Measurements from ENCODE around the gene CFAP52. TPM values are rescaled to one million over a fixed set of nuclear protein-coding genes. Genes with fewer than 3 reads are reported as not detected.

CFAP52 gene
- total RNA-seq, 1 experiment from 2014 or later = not detected

DNA sequence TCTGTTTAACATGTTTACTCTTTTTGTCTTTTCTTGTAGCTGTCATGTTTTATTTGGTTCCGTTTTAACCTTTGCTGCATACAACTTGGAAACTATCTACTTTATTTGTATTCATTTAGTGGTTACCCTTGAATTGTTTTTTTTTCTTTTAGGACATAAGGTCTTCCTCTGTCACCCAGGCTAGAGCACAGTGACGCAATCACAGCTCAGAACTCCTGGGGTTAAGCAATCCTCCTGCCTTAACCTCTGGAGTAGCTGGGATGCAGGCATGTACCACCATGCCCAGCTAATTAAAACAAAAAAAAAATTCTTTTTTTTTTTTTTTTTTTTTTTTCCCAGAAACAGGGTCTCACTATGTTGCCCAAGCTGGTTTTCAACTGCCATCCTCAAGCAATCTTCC is 39.0 kb downstream of the CFAP52 start:
- Histone ChIP-seq H4K20me1 (ENCODE audit: insufficient read depth) (no peaks in the 10 kb centered on the region), H3K36me3 (ENCODE audit: low read depth) (no peaks in the 10 kb centered on the region), H3K4me3 (no peak overlapping the region), H3F3A (ENCODE audit: insufficient read depth, low read depth) (no peaks in the 10 kb centered on the region), H3K9me3 (ENCODE audit: insufficient read depth, low read depth) (no peaks in the 10 kb centered on the region), H2AFZ (no peak overlapping the region), H3K4me2 (no peak overlapping the region), H3K27me3 (ENCODE audit: insufficient read depth, low read depth) (no peaks in the 10 kb centered on the region), H3K4me1 (replicated peaks; ENCODE audit: insufficient read depth) (no peaks in the 10 kb centered on the region), H3K27ac (no peak overlapping the region), H3K9me2 (ENCODE audit: insufficient read depth) (no peaks in the 10 kb centered on the region), H3K79me2 (ENCODE audit: low read depth) (no peaks in the 10 kb centered on the region)
- TF ChIP-seq, protein P1, sequence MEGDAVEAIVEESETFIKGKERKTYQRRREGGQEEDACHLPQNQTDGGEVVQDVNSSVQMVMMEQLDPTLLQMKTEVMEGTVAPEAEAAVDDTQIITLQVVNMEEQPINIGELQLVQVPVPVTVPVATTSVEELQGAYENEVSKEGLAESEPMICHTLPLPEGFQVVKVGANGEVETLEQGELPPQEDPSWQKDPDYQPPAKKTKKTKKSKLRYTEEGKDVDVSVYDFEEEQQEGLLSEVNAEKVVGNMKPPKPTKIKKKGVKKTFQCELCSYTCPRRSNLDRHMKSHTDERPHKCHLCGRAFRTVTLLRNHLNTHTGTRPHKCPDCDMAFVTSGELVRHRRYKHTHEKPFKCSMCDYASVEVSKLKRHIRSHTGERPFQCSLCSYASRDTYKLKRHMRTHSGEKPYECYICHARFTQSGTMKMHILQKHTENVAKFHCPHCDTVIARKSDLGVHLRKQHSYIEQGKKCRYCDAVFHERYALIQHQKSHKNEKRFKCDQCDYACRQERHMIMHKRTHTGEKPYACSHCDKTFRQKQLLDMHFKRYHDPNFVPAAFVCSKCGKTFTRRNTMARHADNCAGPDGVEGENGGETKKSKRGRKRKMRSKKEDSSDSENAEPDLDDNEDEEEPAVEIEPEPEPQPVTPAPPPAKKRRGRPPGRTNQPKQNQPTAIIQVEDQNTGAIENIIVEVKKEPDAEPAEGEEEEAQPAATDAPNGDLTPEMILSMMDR (conservative IDR thresholded peaks at IDR 0.05) = no peak
- TF ChIP-seq EZH2 (IDR thresholded peaks at IDR 0.05; ENCODE audit: low read depth) = no peak
- POLR2A ChIA-PET (ENCODE audit: unreplicated experiment) = no interaction called here
- no peak for DNase-seq
- CTCF ChIA-PET = interaction anchor here (0.5 kb wide), 1 partner anchor 61 kb away, joined by 9 read pairs; no protein-coding TSS in a partner anchor
- no TSS peak for BruUV-seq (replicated peaks)
- intact Hi-C loops (cut with micrococcal nuclease; ENCODE audit: unreplicated experiment) = no loop called here

DNA sequence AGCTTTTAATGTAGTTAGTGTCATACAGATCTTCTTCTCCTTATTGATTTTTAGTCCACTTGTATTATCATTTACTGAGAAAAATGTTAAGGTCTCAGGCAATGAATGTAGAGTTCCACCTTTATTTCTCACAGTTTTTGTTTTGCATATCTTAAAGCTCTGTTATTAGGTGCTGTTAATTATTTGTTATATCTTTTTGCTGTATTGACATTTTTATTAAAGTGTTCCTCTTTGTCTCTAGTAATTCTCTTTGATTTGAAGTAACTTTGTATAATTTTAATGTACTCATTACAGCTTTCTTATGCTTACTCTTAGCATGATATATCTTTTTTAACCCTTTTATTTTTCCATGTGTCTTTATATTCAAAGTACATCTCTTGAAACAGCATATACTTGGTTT is 46.5 kb downstream of the CFAP52 start:
- no peaks in the 10 kb centered on the region for H3F3A ChIP-seq (ENCODE audit: insufficient read depth, low read depth)
- DNase-seq = no peak
- H3K4me2 ChIP-seq = no peak overlapping the region
- intact Hi-C loops (cut with micrococcal nuclease; ENCODE audit: unreplicated experiment) = no loop called here
- H3K27ac ChIP-seq = no peak overlapping the region
- no peaks in the 10 kb centered on the region for H3K27me3 ChIP-seq (ENCODE audit: insufficient read depth, low read depth)
- no peaks in the 10 kb centered on the region for H4K20me1 ChIP-seq (ENCODE audit: insufficient read depth)
- no peaks in the 10 kb centered on the region for H3K79me2 ChIP-seq (ENCODE audit: low read depth)
- no peak for TF ChIP-seq EZH2 (IDR thresholded peaks at IDR 0.05; ENCODE audit: low read depth)
- TF ChIP-seq, protein P1 (conservative IDR thresholded peaks at IDR 0.05) = no peak
- H3K9me2 ChIP-seq (ENCODE audit: insufficient read depth) = no peaks in the 10 kb centered on the region
- ChIA-PET CTCF (no interaction called here), POLR2A (ENCODE audit: unreplicated experiment) (interaction anchor here (0.6 kb wide), 1 partner anchor 79 kb away, joined by 7 read pairs; no protein-coding TSS in a partner anchor)
- no TSS peak for BruUV-seq (replicated peaks)
- no peaks in the 10 kb centered on the region for H3K36me3 ChIP-seq (ENCODE audit: low read depth)
- no peak overlapping the region for H3K4me3 ChIP-seq
- H2AFZ ChIP-seq = no peak overlapping the region
- H3K4me1 ChIP-seq (replicated peaks; ENCODE audit: insufficient read depth) = no peaks in the 10 kb centered on the region
- 0 out of 2 replicates have a peak, but pooled peaks cover 5% of the 10 kb centered on the region for H3K9me3 ChIP-seq (ENCODE audit: insufficient read depth, low read depth)

DNA sequence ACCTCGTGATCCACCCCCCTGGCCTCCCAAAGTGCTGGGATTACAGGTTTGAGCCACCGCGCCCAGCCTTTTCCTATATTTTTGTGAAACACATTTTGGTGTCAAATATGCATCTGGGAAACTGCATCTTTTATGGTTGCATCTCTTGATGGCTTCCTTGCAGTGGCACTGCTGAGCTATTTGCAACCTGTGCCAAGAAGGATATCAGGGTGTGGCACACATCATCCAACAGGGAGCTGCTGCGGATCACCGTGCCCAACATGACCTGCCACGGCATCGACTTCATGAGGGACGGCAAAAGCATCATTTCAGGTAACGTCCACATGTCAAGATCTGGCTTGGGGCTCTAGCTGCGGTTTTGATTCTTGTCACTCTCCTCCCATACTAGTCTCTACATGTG is 52.1 kb downstream of the CFAP52 start:
- TF ChIP-seq, protein P1 (conservative IDR thresholded peaks at IDR 0.05) = no peak; the same call in 1 of the 2 replicates
- no peak for TF ChIP-seq EZH2 (IDR thresholded peaks at IDR 0.05; ENCODE audit: low read depth)
- Histone ChIP-seq H3K4me3 (no peak overlapping the region), H4K20me1 (ENCODE audit: insufficient read depth) (no peaks in the 10 kb centered on the region), H3K27me3 (ENCODE audit: insufficient read depth, low read depth) (no peaks in the 10 kb centered on the region), H2AFZ (no peak overlapping the region), H3K79me2 (ENCODE audit: low read depth) (no peaks in the 10 kb centered on the region), H3K36me3 (ENCODE audit: low read depth) (no peaks in the 10 kb centered on the region), H3F3A (ENCODE audit: insufficient read depth, low read depth) (no peaks in the 10 kb centered on the region), H3K27ac (no peak overlapping the region), H3K4me2 (no peak overlapping the region), H3K9me3 (ENCODE audit: insufficient read depth, low read depth) (no peaks in the 10 kb centered on the region), H3K4me1 (replicated peaks; ENCODE audit: insufficient read depth) (no peaks in the 10 kb centered on the region), H3K9me2 (ENCODE audit: insufficient read depth) (no peaks in the 10 kb centered on the region)
- intact Hi-C loops (cut with micrococcal nuclease; ENCODE audit: unreplicated experiment) = no loop called here
- ChIA-PET CTCF (interaction anchor here (0.7 kb wide), 1 partner anchor 140 kb away, joined by 3 read pairs; no protein-coding TSS in a partner anchor), POLR2A (ENCODE audit: unreplicated experiment) (no interaction called here)
- BruUV-seq (replicated peaks) = no TSS peak
- DNase-seq = peak; percentile 12 to 44
